Limb (tissue), 2 donors: ENCODE results near the gene SSBP3.

ENCODE experiments used
- DNase-seq, 2 donors: peaks; one replicate each; pipeline ENCODE4 v3.0.0-alpha.2; 2016; ENCODE audit errors: extremely low spot score in 2 of 2

Gene SSBP3

DNA sequence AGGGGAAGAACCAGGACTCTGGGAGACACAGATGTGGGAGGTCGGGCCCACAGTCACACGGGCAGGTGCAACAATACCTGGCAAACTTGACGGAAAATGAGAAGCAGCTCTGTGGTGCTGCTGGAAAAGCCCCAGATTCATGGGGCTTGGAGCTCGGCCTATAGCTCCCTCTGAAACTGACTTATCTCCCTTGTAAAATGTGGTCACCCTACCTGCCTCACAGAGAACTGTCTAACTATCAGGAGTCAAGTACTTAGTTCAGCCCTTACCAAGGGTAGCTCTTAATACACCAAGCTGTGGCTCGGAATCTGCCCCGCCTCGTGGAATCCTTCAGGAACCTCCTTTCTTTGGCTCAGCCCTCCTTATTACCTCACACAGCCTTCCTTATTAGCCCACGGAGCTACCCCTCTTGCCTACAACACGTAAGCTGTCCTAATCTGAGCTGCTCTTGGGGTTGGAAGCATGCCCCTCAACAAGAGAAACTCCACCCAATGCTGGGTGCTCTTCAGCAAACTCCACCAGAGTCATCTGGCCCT, 137.4 kb downstream of the SSBP3 start:
- no peak for DNase-seq

DNA sequence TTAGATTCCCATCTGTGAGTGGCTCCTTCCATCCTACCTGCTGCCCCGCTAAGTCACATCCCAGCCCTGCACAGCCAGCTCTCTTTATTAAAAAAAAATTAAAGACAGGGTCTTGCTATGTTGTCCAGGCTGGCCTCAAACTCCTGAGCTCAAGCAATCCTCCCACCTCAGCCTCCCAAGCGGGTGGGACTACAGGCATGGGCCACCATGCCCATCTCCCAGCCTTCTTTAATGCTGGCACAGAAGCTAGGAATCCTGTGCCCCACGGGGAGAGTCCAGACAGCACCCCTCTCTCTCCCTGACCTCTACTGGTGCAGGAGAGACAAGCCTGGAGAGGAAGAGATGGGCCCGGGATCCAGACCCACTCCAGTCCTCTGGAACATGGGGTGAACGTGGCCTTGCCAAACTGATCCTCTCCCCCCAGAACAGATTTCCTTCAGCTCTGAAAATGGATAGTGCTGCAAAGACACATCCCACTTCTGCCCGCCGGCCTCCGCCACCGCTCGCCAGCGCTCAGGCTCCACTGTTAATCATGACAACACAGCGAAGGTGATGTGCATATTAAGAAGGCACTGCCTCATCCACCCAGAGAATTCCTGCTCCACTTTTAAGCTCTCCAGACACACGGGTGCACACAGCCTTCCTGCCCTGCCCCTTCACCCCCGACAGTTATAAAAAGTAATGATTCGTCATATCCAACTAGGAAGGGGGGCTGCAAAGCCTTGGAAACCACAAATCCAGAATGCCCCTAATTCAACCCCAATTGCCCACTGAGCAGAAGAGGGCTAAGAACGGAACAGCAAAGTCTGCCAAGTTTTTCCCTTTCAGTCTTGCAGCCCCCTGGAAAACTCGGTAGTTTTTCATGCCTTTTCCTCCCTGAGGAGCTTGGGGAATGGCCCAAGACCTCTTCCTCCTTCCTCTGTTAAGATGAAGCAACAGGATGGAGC, 138.1 kb downstream of the SSBP3 start:
- no peak for DNase-seq

DNA sequence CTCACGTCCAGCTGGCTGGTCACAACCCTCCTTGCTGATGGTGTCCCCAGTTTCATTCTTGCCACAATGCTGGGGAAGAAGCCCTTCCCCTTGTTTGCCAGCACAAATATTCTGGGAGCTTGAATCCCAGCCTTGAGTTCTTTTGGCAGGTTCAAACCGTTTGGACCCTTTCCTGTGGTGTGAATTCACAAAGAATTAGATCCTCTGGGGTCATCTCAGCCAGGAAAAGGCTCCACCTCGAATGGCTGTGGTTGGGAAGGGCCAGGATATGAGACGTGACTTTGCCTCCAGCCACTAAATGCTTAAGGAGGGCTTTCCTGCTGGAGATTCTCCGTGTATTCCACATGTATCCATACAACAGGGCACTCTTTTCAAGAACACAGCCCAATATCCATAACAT, 139.3 kb downstream of the SSBP3 start:
- no peak for DNase-seq

GRCh38 chr1:54266195-54266594, 140.0 kb downstream of the SSBP3 start:
- DNase-seq, result no peak

- no peak for DNase-seq
Measured at GRCh38 chr1:54265659-54266058, 140.5 kb downstream of the SSBP3 start.

DNA sequence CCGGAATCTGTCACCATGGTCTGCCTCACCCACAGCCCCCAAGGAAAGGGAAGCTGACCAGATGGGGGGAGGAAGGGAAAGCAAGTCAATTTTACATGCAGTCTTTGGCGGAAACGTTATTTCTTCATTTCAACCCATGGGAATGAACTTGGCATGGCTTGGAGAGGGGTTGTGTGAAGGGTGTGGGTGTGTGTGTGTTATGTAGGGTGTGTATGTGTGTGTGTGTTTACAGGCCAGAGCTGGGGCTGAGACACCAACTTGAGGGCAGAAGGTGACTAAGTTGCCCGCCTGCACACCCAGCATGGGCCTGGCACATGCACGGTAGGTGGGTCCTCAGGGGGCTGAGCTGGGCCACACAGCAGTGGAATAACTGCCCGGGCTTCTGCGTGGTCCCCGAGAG, 141.1 kb downstream of the SSBP3 start:
- DNase-seq, result no peak

GRCh38 chr1:54263601-54264226, 142.5 kb downstream of the SSBP3 start:
- DNase-seq, result no peak

- DNase-seq, result no peak
Measured at GRCh38 chr1:54262244-54262643, 143.9 kb downstream of the SSBP3 start.

- no peak for DNase-seq
Measured at GRCh38 chr1:54260810-54261209, 145.4 kb downstream of the SSBP3 start.

DNA sequence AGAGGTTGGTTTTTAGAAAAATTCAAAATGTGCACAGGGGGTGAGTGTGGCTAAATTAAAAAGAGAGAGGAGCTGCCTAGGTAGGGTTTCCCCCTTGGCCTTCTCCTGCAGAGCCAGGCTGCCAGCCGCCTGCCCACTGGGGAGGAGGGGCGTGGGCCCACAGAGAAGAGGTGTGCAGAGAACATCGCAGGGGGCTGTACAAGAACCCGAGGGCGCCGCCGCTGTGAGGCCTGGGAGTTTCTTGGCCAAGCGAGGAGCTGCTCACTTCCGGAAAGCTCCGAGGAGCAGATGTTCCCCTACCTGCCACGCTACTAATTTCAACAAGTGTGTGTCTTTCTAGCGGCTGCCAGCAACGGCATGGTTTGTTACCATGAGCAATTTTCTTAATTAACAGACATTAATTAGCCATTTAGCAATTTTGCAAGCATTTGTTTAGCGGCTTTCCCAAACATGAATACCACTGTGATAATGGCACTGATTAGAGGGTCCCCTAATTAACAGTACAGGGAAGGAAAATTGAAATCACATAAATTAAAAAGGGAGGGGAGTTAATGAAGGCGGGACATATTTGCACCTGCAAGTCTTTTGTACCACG, 146.6 kb downstream of the SSBP3 start:
- DNase-seq, result no peak

- DNase-seq, result no peak
Measured at GRCh38 chr1:54257876-54258275, 148.3 kb downstream of the SSBP3 start.

DNA sequence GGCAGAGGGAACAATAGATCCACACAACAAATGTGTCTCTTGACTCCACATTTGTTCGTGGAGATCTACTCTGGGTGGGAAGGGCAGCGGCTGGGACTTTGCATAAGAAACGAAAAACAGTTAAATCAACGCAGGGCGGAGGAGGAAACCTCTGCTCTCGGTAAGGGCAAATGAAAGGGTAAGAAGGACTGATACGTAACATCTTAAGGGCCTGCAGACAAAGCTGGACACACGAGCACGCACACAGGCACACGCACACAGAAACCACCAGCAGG, 148.9 kb downstream of the SSBP3 start:
- no peak for DNase-seq

- DNase-seq, result no peak
Measured at GRCh38 chr1:54256522-54257345, 149.5 kb downstream of the SSBP3 start.

DNA sequence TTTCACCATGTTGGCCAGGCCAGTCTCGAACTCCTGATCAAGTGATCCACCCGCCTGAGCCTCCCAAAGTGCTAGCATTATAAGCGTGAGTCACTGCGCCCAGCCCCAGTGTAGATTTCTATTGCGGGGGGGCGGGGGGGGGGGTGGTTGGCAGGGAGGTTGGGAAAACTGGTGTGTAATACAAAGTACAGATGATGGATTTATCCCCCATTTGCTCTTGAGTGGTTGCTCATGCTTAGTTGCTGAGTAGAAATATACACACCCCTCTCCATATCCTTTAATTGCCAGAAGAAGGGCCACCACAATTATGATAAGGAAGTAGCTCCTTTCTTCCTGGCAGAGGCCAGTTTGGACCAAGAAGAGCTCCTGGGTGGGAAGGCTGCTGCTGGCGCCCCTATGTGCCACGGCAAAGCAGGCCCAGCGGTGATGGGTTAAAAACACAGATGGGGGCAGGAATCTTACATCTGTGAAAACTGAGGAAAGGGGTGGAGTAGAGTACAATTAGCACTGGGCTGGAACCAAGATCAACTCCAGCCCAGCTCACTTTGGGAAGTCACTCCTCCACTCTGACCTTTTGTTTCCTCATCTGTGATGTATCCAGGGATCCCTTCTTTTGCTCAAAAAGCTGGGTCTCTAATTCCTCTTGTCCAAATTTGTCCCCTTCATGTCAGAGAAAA, 151.0 kb downstream of the SSBP3 start:
- no peak for DNase-seq

GRCh38 chr1:54254055-54254454, 152.1 kb downstream of the SSBP3 start:
- DNase-seq, result no peak

GRCh38 chr1:54253480-54253879, 152.7 kb downstream of the SSBP3 start:
- no peak for DNase-seq

DNA sequence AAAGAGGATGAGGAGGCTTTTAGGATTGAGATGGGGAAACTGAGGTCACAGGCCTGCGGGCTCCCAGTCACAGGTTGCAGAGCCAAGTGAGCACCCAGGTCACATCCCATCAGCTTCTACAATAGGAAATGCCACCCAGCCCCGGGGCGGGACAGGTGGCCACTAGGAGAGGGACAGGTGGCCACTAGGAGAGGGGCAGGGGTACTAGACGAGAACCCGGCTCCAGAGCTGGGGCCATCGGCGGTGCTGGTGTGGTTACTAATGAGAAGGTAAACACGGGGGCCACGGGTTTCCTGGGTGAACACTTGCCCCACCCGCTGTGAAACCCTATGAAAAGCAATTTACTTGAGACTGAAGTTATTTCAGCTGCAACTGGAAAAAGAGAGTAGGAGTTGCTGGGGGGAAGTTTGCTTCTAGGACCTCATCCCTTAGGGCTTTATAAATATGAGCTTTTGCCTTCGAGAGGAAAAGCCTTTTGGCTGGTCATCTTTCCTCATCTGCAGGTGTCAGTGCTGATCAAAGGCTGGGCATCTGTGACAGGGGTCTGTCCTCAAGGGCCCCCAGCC, 153.7 kb downstream of the SSBP3 start:
- no peak for DNase-seq

DNA sequence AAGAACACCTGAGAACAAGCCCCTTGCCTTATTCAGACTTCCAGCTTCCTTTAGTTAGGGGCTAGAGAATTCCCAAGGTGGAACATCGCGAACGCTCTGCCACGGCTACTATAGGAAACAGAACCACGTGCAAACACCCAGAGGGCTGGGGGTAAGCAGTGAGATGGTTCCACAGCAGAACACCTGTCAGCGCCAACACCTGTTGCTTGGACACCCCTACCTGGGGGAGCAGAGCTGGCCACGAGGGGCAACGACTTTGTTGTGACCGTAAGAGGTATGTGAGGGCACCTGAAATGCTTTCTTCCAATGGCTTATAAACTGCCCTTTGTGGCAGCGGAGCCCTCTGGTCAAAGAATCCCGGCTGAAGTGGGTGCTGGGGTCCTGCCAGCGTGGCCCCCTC, 155.5 kb downstream of the SSBP3 start:
- DNase-seq, result no peak

GRCh38 chr1:54249819-54250435, 156.3 kb downstream of the SSBP3 start:
- DNase-seq, result peak in 1 of 2 donors; percentile 84

- no peak for DNase-seq
Measured at GRCh38 chr1:54248966-54249365, 157.2 kb downstream of the SSBP3 start.
